ENCODE data around the gene MED22. TPM values are rescaled to one million over a fixed set of nuclear protein-coding genes. Genes with fewer than 3 reads are reported as not detected.
"Not testable (repeated sequence)": the region's sequence is repeated elsewhere in the genome, so short reads cannot be mapped to it uniquely, and the experiment has no call there.

Gene MED22
- polyA plus RNA-seq, 1 donor (not counting 4 experiments of a cell fraction or from before 2014, with no cell fraction given): 15.9 TPM

DNA sequence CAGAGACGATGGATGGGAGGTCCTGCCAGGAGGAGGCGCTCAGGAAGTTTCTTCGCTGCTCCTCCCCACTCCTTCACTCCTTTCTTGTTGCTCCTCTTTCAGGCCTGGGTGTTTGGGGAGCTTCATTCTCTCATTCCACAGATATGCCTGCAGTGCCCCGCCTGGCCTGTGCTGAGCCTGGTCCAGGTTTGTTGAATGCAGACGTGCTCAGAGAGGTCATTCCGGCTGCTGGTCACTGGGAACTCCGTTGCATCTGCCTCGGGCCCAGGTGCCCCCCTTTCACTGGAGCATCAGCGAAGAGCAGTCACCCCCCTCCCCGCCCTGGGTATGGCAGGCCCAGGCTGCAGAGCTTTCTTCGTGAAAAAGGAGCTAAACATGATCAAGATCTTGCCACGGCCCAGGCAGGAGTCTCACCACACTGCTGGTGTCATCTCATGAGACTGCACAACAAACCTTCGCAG is 27.5 kb downstream of the MED22 start:
- no peak overlapping the region for H3K9ac ChIP-seq (ENCODE audit: control insufficient read depth, extremely low read depth, insufficient read depth, low read length)
- dilution Hi-C loops (cut with MboI; ENCODE audit: extremely low pct_ligation_motif_present, low sequenced_read_pairs): no loop called here
- H4K20me1 ChIP-seq (ENCODE audit: control insufficient read depth, extremely low read depth, insufficient read depth, low read length): no peaks in the 10 kb centered on the region
- no peak overlapping the region for H2AFZ ChIP-seq (ENCODE audit: control insufficient read depth, low read length)
- no peak overlapping the region for H3K4me3 ChIP-seq (ENCODE audit: control insufficient read depth in 2 of 3, extremely low read depth in 1 of 3, insufficient read depth in 2 of 3, low read depth in 1 of 3, low read length in 3 of 3)
- no peak overlapping the region for H3K27ac ChIP-seq (ENCODE audit: control insufficient read depth, insufficient read depth, low read length)
- H3K9me1 ChIP-seq (ENCODE audit: control insufficient read depth, extremely low read depth, insufficient read depth, low read length): no peaks in the 10 kb centered on the region
- no peak for FAIRE-seq
- TF ChIP-seq, protein P1, sequence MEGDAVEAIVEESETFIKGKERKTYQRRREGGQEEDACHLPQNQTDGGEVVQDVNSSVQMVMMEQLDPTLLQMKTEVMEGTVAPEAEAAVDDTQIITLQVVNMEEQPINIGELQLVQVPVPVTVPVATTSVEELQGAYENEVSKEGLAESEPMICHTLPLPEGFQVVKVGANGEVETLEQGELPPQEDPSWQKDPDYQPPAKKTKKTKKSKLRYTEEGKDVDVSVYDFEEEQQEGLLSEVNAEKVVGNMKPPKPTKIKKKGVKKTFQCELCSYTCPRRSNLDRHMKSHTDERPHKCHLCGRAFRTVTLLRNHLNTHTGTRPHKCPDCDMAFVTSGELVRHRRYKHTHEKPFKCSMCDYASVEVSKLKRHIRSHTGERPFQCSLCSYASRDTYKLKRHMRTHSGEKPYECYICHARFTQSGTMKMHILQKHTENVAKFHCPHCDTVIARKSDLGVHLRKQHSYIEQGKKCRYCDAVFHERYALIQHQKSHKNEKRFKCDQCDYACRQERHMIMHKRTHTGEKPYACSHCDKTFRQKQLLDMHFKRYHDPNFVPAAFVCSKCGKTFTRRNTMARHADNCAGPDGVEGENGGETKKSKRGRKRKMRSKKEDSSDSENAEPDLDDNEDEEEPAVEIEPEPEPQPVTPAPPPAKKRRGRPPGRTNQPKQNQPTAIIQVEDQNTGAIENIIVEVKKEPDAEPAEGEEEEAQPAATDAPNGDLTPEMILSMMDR (optimal IDR thresholded peaks at IDR 0.05 in 1 of 3, IDR thresholded peaks at IDR 0.05 in 1 of 3, conservative IDR thresholded peaks at IDR 0.05 in 1 of 3; ENCODE audit: extremely low read depth in 1 of 3, insufficient read depth in 2 of 3, low read length in 3 of 3): no peak
- TF ChIP-seq EZH2 (IDR thresholded peaks at IDR 0.05; ENCODE audit: low read length): no peak
- H3K36me3 ChIP-seq (ENCODE audit: control insufficient read depth in 2 of 2, extremely low read depth in 1 of 2, insufficient read depth in 2 of 2, low read length in 2 of 2): no peaks in the 10 kb centered on the region
- H3K4me2 ChIP-seq (ENCODE audit: control insufficient read depth, extremely low read depth, insufficient read depth, low read depth, low read length): no peak overlapping the region
- no peaks in the 10 kb centered on the region for H3K9me3 ChIP-seq (ENCODE audit: control insufficient read depth, low read depth, low read length)
- peaks cover 8% of the 10 kb centered on the region for H3K27me3 ChIP-seq (ENCODE audit: control insufficient read depth, extremely low read depth, insufficient read depth, low read length)
- H3K4me1 ChIP-seq (ENCODE audit: control insufficient read depth, extremely low read depth, insufficient read depth, low read length): no peaks in the 10 kb centered on the region
- H3K79me2 ChIP-seq (ENCODE audit: control insufficient read depth, insufficient read depth, low read length): no peaks in the 10 kb centered on the region
- no peak for DNase-seq (ENCODE audit: low read depth, low spot score)

DNA sequence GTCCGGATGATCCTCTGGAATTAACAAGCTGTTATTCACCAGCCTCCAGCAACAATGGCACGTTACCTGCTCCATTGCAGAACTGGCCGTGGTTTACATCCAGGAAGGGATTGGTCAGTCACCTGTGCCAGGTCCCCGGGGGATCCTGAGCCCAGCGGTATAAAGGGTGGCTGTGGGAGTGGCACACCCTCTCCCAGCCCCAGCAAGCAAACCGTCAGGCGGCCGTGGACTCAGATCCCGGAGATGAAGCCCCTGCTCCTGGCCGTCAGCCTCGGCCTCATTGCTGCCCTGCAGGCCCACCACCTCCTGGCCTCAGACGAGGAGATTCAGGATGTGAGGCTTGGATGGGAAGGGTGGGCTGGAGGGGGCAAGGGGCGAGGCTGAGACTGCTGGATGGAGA is 30.4 kb downstream of the MED22 start:
- H3K9me3 ChIP-seq (ENCODE audit: control insufficient read depth, low read depth, low read length); H3K36me3 ChIP-seq (ENCODE audit: control insufficient read depth in 2 of 2, extremely low read depth in 1 of 2, insufficient read depth in 2 of 2, low read length in 2 of 2); dilution Hi-C loops (cut with MboI; ENCODE audit: extremely low pct_ligation_motif_present, low sequenced_read_pairs); FAIRE-seq; H3K4me2 ChIP-seq (ENCODE audit: control insufficient read depth, extremely low read depth, insufficient read depth, low read depth, low read length); H3K9ac ChIP-seq (ENCODE audit: control insufficient read depth, extremely low read depth, insufficient read depth, low read length); H3K27me3 ChIP-seq (ENCODE audit: control insufficient read depth, extremely low read depth, insufficient read depth, low read length); H3K9me1 ChIP-seq (ENCODE audit: control insufficient read depth, extremely low read depth, insufficient read depth, low read length); H2AFZ ChIP-seq (ENCODE audit: control insufficient read depth, low read length); H4K20me1 ChIP-seq (ENCODE audit: control insufficient read depth, extremely low read depth, insufficient read depth, low read length); H3K4me1 ChIP-seq (ENCODE audit: control insufficient read depth, extremely low read depth, insufficient read depth, low read length); H3K79me2 ChIP-seq (ENCODE audit: control insufficient read depth, insufficient read depth, low read length); H3K27ac ChIP-seq (ENCODE audit: control insufficient read depth, insufficient read depth, low read length); DNase-seq (ENCODE audit: low read depth, low spot score); H3K4me3 ChIP-seq (ENCODE audit: control insufficient read depth in 2 of 3, extremely low read depth in 1 of 3, insufficient read depth in 2 of 3, low read depth in 1 of 3, low read length in 3 of 3): not testable (repeated sequence)

DNA sequence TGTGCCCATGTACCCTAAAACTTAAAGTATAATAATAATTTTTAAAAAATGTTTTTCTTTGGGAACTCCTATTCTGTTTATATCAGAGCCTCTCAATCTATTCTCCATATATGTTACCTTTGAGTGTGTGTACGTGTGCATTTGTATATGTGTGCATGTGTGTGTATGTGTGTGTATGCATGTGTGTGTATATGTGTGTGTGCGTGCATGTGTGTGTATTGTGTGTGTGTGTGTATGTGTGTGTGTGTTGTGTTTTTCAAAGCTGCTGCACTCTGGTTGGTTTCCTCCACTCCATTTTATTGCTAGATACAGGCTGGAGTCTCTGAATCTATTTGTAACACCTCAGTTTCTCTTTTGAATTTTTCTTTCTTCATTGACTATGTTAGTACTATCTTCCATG is 31.9 kb downstream of the MED22 start:
- Histone ChIP-seq H3K4me3 (ENCODE audit: control insufficient read depth in 2 of 3, extremely low read depth in 1 of 3, insufficient read depth in 2 of 3, low read depth in 1 of 3, low read length in 3 of 3) (no peak overlapping the region), H3K9ac (ENCODE audit: control insufficient read depth, extremely low read depth, insufficient read depth, low read length) (no peak overlapping the region), H3K27me3 (ENCODE audit: control insufficient read depth, extremely low read depth, insufficient read depth, low read length) (no peaks in the 10 kb centered on the region), H3K36me3 (ENCODE audit: control insufficient read depth in 2 of 2, extremely low read depth in 1 of 2, insufficient read depth in 2 of 2, low read length in 2 of 2) (no peaks in the 10 kb centered on the region), H3K9me1 (ENCODE audit: control insufficient read depth, extremely low read depth, insufficient read depth, low read length) (no peaks in the 10 kb centered on the region), H3K4me2 (ENCODE audit: control insufficient read depth, extremely low read depth, insufficient read depth, low read depth, low read length) (no peak overlapping the region), H3K9me3 (ENCODE audit: control insufficient read depth, low read depth, low read length) (no peaks in the 10 kb centered on the region), H3K27ac (ENCODE audit: control insufficient read depth, insufficient read depth, low read length) (no peak overlapping the region), H3K4me1 (ENCODE audit: control insufficient read depth, extremely low read depth, insufficient read depth, low read length) (no peaks in the 10 kb centered on the region), H2AFZ (ENCODE audit: control insufficient read depth, low read length) (no peak overlapping the region), H4K20me1 (ENCODE audit: control insufficient read depth, extremely low read depth, insufficient read depth, low read length) (no peaks in the 10 kb centered on the region), H3K79me2 (ENCODE audit: control insufficient read depth, insufficient read depth, low read length) (no peaks in the 10 kb centered on the region)
- TF ChIP-seq EZH2 (IDR thresholded peaks at IDR 0.05; ENCODE audit: low read length): no peak
- TF ChIP-seq, protein P1 (optimal IDR thresholded peaks at IDR 0.05 in 1 of 3, IDR thresholded peaks at IDR 0.05 in 1 of 3, conservative IDR thresholded peaks at IDR 0.05 in 1 of 3; ENCODE audit: extremely low read depth in 1 of 3, insufficient read depth in 2 of 3, low read length in 3 of 3): no peak
- dilution Hi-C loops (cut with MboI; ENCODE audit: extremely low pct_ligation_motif_present, low sequenced_read_pairs): no loop called here
- FAIRE-seq (no peak), DNase-seq (ENCODE audit: low read depth, low spot score) (no peak)
